ENCODE results near the gene DBNDD2.

GRCh38 chr20:45361793-45362192 lies 46.3 kb upstream of the DBNDD2 start:
- no peak for TF ChIP-seq CTCF (IDR thresholded peaks at IDR 0.05)
- TF ChIP-seq POLR2A (IDR thresholded peaks at IDR 0.05), result no peak

Data from thyroid gland (tissue), 4 donors.